Anterior cingulate cortex (tissue), 58 donors: ENCODE measurements around the gene SPCS2.
"Not testable (repeated sequence)": the region's sequence is repeated elsewhere in the genome, so short reads cannot be mapped to it uniquely, and the experiment has no call there.

ENCODE experiments used
- DNase-seq, 58 donors: peaks; one replicate each; lab custom pipeline; 2025; lab: John Stamatoyannopoulos, UW

Gene SPCS2

GRCh38 chr11:74990941-74991340, 41.9 kb downstream of the SPCS2 start:
- no peak for DNase-seq

DNA sequence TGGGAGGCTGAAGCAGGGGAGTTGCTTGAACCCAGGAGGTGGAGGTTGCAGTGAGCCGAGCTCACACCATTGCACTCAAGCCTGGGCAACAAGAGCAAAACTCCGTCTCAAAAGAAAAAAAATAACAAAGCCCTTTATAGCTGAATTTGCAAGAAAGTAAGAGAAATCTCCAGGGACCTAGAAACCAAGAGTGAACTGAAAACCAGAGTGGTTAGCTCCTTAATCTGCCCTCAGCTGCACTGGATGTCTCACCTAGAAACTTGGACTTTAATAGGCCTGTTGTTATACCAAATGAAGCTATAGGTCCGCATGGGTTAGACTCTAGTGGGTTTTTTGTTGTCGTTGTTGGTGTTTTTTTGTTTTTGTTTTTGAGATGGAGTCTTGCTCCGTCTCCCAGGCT, 43.8 kb downstream of the SPCS2 start:
- no peak for DNase-seq

- no peak for DNase-seq
Measured at GRCh38 chr11:75000975-75001354, 51.9 kb downstream of the SPCS2 start.

DNA sequence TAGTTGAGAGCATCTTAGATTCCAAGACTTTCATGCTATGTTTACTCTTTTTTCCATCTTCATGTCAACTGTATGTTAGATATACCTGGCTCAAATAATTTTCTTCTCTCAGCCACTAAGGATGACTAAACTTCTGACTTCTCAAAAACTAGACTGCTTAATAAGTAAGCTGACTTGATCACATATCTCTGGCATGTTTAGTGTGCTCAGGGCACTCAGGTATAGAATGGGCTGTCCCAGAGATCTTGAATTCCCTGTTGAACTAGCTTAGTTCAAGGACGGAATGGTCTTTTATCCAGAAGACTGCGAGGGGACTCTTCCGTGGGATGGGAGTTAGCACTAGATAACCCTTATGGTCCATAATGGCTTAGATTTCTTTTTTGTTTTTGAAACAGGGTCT, 52.6 kb downstream of the SPCS2 start:
- DNase-seq = no peak

DNA sequence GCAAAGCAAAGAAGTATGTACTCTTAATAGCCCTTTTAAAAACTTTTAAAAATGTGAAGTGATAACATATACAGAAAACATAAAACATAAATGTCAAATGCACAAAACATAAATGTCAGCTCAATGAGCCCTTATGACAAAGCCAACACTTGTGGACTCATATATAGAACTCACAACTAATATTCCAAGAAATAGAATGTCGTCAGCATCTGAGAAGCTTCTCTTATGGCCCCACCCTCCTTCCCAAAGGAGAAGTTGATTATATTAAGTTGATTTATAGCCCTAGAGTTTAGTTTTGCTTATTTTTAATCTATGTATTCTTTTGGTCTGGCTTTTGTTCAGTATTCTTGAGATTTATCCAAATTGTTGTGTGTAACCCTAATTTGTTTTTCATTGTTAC, 53.5 kb downstream of the SPCS2 start:
- DNase-seq = no peak

DNA sequence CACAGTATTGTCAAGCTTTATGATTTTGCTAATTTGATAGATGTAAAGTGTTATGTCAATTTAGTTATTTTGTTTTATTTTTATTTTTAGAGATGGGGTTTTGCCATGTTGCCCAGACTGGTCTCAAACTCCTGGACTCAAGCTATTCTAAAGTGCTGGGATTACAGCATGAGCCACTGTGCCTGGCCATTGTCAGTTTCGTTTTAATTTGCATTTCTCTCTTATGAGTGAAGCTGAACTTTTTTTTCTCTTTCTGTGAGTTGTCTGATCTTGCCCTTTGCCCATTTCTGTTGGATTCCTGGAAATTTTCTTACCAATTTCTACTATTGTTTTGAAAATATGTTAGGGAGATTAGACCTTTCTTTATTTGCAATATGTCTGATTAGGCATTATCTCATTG, 55.1 kb downstream of the SPCS2 start:
- DNase-seq = no peak

GRCh38 chr11:75011357-75011756, 62.3 kb downstream of the SPCS2 start:
- DNase-seq = no peak

- no peak for DNase-seq
Measured at GRCh38 chr11:75011872-75012271, 62.8 kb downstream of the SPCS2 start.

DNA sequence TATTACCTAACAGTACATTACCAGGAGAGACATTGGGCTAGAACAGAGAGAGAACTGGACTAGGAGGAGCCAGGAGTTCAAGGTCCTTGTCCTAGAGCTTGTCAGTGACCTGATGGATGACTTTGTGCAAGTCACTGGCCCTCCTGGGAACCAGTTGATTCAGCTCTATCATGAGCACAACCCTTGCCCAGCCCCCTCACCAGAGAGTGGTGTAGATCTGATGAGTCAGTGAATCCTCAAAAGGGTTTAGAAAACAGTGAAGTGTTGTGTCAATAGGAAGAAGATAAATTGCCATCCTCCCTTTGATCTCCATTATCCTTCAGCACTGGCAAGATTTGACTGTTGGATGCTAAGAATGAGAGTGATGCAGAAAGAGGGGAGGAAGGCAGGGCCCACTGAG, 64.0 kb downstream of the SPCS2 start:
- no peak for DNase-seq

- DNase-seq = peak in 1 of 58 donors; percentile 2
Measured at GRCh38 chr11:75014129-75014528, 65.1 kb downstream of the SPCS2 start.

DNA sequence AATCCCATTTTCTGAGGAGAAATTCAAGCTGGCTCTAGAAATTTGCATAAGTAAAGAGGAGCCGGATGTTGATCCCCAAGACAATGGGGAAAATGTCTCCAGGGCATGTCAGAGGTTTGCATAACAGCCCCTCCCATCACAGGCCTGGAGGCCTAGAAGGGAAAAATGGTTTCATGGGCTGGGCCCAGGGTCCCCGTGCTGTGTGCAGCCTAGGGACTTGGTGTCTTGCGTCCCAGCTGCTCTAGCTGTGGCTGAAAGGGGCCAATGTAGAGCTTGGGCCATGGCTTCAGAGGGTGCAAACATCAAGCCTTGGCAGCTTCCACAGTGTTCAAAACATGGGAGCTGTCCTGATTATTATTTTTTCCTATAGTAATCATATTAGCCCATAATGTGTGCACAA, 70.1 kb downstream of the SPCS2 start:
- DNase-seq = not testable (repeated sequence)

DNA sequence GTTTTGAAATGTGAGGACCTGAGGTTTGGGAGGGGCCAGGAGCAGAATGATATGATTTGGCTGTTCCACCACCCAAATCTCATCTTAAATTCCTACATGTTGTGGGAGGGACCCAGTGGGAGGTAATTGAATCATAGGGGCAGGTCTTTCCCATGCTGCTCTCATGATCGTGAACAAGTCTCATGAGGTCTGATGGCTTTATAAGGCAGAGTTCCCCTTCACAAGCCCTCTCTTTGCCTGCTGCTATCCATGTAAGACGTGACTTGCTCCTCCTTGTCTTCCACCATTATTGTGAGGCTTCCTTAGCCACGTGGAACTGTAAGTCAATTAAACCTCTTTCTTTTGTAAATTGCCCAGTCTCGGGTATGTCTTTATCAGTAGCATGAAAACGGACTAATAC, 71.3 kb downstream of the SPCS2 start:
- not testable (repeated sequence) for DNase-seq

DNA sequence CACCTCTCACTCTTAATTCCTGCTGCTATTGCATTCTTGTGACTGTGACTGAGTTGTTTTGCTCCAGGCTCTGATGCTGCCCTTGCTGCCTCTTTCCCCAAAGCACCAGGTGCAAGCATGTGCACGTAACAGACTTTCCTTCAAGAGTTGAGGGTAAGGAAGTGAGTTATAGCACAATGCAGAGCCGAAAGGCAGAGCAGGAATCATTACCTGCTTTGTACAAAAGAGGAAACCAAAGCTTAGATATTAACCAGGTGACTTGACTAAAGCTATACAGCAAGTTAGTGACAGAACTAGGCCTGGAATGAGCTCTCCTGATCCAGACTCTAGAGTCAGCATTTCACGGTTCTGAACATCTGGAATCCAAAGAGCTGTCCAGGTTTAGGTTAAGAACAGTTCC, 73.2 kb downstream of the SPCS2 start:
- no peak for DNase-seq

- DNase-seq = peak; percentile 18 to 87 (median 69)
Measured at GRCh38 chr11:75022759-75023396, 73.8 kb downstream of the SPCS2 start.

- peak in 15 of 58 donors; percentile 4 to 77 (median 29) for DNase-seq
Measured at GRCh38 chr11:75023446-75024067, 74.5 kb downstream of the SPCS2 start.

GRCh38 chr11:75024068-75024449, 75.0 kb downstream of the SPCS2 start:
- peak in 23 of 58 donors; percentile 5 to 77 (median 27) for DNase-seq

DNA sequence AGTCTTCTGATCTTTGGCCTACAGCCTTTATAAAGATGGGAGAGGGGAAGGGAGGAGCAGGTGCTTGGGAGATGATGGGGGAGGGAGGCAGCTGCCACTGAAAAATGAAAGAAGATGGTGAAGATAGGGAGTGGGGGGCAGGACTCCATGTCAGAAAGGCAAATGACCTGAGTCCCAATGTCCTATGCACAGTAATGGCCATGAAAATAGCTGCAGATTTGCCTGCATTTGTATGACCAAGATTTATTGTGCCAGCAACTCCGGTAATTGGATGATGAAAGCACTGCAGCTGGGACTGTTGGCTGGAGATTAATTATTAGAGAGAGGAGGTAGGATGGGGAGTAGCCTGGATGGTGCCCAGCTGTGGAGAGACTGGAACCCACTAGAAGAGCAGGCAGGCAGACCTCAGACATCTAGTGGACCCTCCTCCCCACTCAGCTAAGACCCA, 75.7 kb downstream of the SPCS2 start:
- peak in 18 of 58 donors; percentile 5 to 65 (median 16) for DNase-seq

DNA sequence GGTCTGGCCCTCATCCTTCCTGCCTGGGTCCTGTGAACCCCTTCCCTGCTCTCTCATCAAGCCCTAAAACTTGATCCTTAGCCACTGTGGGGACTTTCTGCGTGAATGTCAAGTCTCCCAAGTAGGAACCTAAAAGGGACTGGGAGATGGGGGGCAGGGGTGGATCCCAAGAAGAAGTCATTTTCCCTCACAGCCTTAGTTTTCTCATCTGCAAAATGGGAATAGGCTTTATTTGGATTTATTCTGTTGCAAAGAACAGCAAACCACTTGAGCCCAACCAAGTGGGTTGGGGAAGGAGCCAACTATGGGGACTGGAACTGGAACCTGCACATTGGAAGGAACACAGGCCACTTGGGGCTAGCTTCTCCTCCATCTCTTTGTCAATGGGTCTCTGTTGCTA, 76.5 kb downstream of the SPCS2 start:
- no peak for DNase-seq

- DNase-seq = no peak
Measured at GRCh38 chr11:75028321-75028720, 79.3 kb downstream of the SPCS2 start.
